Right lobe of liver (tissue), 6 donors: ENCODE results near the gene RWDD1. TPM values are rescaled to one million over a fixed set of nuclear protein-coding genes. Genes with fewer than 3 reads are reported as not detected.
A peak's percentile ranks its signal among the peaks of the same experiment; 100 is the strongest.

Experiments
- ATAC-seq, 4 donors: fragments of 200-7000 bp; cut with Tn5 transposase; one replicate each; pipeline ENCODE4 v1.9.1; 2020; ENCODE audit warnings: mild to moderate bottlenecking in 4 of 4, moderate library complexity in 4 of 4
- DNase-seq, 3 donors: peaks; one replicate each; pipeline ENCODE4 v3.0.0-alpha.2; 2020
- H3K27ac ChIP-seq, 3 donors: fragments of 200-600 bp; one replicate each; pipeline ENCODE4 v1.8.0; 2022
- H3K27me3 ChIP-seq, 2 donors: fragments of 200-600 bp; one replicate each; pipeline ENCODE4 v1.8.0; 2022
- H3K36me3 ChIP-seq, 4 donors: fragments of 200-600 bp; sonication (generic) in 1 of 4; one replicate each; pipeline versions ENCODE4 v1.5.1 to v1.8.0; 2017 to 2022; ENCODE audit warnings: control low read depth in 1 of 4
- H3K4me1 ChIP-seq, 4 donors: fragments of 200-600 bp; sonication (generic) in 1 of 4; one replicate each; pipeline versions ENCODE4 v1.5.1 to v1.8.0; 2017 to 2022; ENCODE audit warnings: control low read depth in 1 of 4
- H3K4me3 ChIP-seq, 3 donors: fragments of 200-600 bp; one replicate each; pipeline ENCODE4 v1.8.0; 2022
- H3K9me3 ChIP-seq, 4 donors: fragments of 200-600 bp; sonication (generic) in 1 of 4; one replicate each; pipeline versions ENCODE4 v1.5.1 to v1.8.0; 2017 to 2022; ENCODE audit warnings: control low read depth in 1 of 4
- CTCF ChIP-seq, 4 donors: fragments of 200-600 bp in 3 of 4; fragments of 450-650 bp in 1 of 4; IDR thresholded peaks; one replicate each; pipeline versions ENCODE4 v1.5.1 to v1.8.0; 2016 to 2022; ENCODE audit warnings: antibody characterized with exemption in 4 of 4, mild to moderate bottlenecking in 2 of 4
- POLR2A ChIP-seq: fragments of 450-650 bp; IDR thresholded peaks from one replicate; pipeline ENCODE4 v1.6.1; 2017; ENCODE audit warnings: antibody characterized with exemption, mild to moderate bottlenecking
- WGBS: methylation state at CpG from one replicate; pipeline ENCODE4 v1.1.6; 2018; ENCODE audit warnings: low coverage, low lambda C conversion rate; ENCODE audit not compliant: insufficient coverage; ENCODE audit errors: missing lambda C conversion rate; 5-methylcytosine and 5-hydroxymethylcytosine counted together
- intact Hi-C, 2 donors: fragments of 100-400 bp; cut with DNase I; formaldehyde crosslinking; loops; one replicate each; pipeline versions ENCODE4 v1.11.2 to v1.14.1; 2022
- total RNA-seq, 6 experiments: library from RNA; depleted of rRNA in 2 of 6; stranded (reverse); fragments of >200 nt in 2 of 6; fragmentation: NEBNext Ultra II Directional in 3 of 6; extraction: Animal tissue kit (Norgen Biotek cat#: 25700) in 3 of 6; gene quantifications; one replicate each; pipeline versions ENCODE4 v1.1.0 to v1.2.4, GENCODE V29; 2016 to 2023
- donor health status: DM: no; HTN: yes; CAD: no.
- donor health status: DM: no; HTN: no; CAD: no.
- donor health status: DM: no; HTN: no; CAD: no.
- donor health status: DM: no; HTN: yes; CAD: no.
- donor health status: DM: no; HTN: yes; CAD: no.

The RWDD1 gene
- total RNA-seq, 6 experiments from 2014 or later, result 14.8 to 22.1 (median 21.2) TPM

GRCh38 chr6:116572162-116572561, 858 bp downstream of the RWDD1 start:
- DNase-seq (peak; percentile 45 to 51 (median 50)), ATAC-seq (peak; percentile 11 to 40 (median 20))
- H3K36me3 ChIP-seq, result no peaks in the 10 kb centered on the region
- H3K4me3 ChIP-seq, result peak overlapping the region; percentile 79 to 95 (median 90)
- TF ChIP-seq CTCF (IDR thresholded peaks at IDR 0.05) (no peak), POLR2A (no peak)
- peak overlapping the region in 2 of 3 donors; percentile 80 to 85 for H3K27ac ChIP-seq
- intact Hi-C loops, result no loop called here
- peaks cover 0 to 18% (median 3%) of the 10 kb centered on the region in 4 donors for H3K4me1 ChIP-seq
- no peaks in the 10 kb centered on the region for H3K9me3 ChIP-seq
- WGBS, result 1% methylated on average over 7 of the region's 7 CpGs
- no peaks in the 10 kb centered on the region for H3K27me3 ChIP-seq

- Histone ChIP-seq H3K4me3 (no peak overlapping the region), H3K4me1 (peaks cover 0 to 15% (median 1%) of the 10 kb centered on the region in 4 donors), H3K27me3 (no peaks in the 10 kb centered on the region), H3K27ac (no peak overlapping the region), H3K9me3 (no peaks in the 10 kb centered on the region), H3K36me3 (no peaks in the 10 kb centered on the region)
- WGBS, result 100% methylated on average over 2 of the region's 2 CpGs
- no peak for DNase-seq
- no peak for ATAC-seq
- TF ChIP-seq CTCF (IDR thresholded peaks at IDR 0.05), result no peak
- no peak for TF ChIP-seq POLR2A
- intact Hi-C loops, result no loop called here
Observed at GRCh38 chr6:116575227-116575626, 3.9 kb downstream of the RWDD1 start.

GRCh38 chr6:116577486-116577885, 6.2 kb downstream of the RWDD1 start:
- DNase-seq, result no peak
- Histone ChIP-seq H3K9me3 (no peaks in the 10 kb centered on the region), H3K4me1 (peaks cover 0 to 12% (median 0%) of the 10 kb centered on the region in 4 donors), H3K4me3 (no peak overlapping the region), H3K36me3 (no peaks in the 10 kb centered on the region), H3K27ac (no peak overlapping the region), H3K27me3 (no peaks in the 10 kb centered on the region)
- ATAC-seq, result peak in 3 of 4 donors; percentile 49 to 93 (median 65)
- TF ChIP-seq CTCF (IDR thresholded peaks at IDR 0.05) (no peak), POLR2A (no peak)
- WGBS, result 54% methylated on average over 5 of the region's 5 CpGs
- intact Hi-C loops, result no loop called here

- DNase-seq (no peak), ATAC-seq (no peak)
- no peaks in the 10 kb centered on the region for H3K9me3 ChIP-seq
- H3K4me1 ChIP-seq, result peaks cover 0 to 5% (median 0%) of the 10 kb centered on the region in 4 donors
- TF ChIP-seq POLR2A, result no peak
- TF ChIP-seq CTCF (IDR thresholded peaks at IDR 0.05), result no peak
- no peaks in the 10 kb centered on the region for H3K36me3 ChIP-seq
- intact Hi-C loops, result no loop called here
- no peak overlapping the region for H3K27ac ChIP-seq
- no peak overlapping the region for H3K4me3 ChIP-seq
- H3K27me3 ChIP-seq, result no peaks in the 10 kb centered on the region
Observed at GRCh38 chr6:116578335-116578734, 7.0 kb downstream of the RWDD1 start.

GRCh38 chr6:116579143-116579542, 7.8 kb downstream of the RWDD1 start:
- 78% methylated on average over 1 of the region's 1 CpG for WGBS
- Histone ChIP-seq H3K36me3 (no peaks in the 10 kb centered on the region), H3K27ac (no peak overlapping the region), H3K4me3 (no peak overlapping the region), H3K27me3 (no peaks in the 10 kb centered on the region), H3K9me3 (no peaks in the 10 kb centered on the region), H3K4me1 (no peaks in the 10 kb centered on the region)
- DNase-seq (no peak), ATAC-seq (no peak)
- no peak for TF ChIP-seq CTCF (IDR thresholded peaks at IDR 0.05)
- TF ChIP-seq POLR2A, result no peak
- intact Hi-C loops, result no loop called here
